ENCODE data around the gene ERICH6B. TPM values are rescaled to one million over a fixed set of nuclear protein-coding genes. Genes with fewer than 3 reads are reported as not detected.

ERICH6B gene
- total and polyA plus RNA-seq, 2 of the 8 experiments (the other 6 are each of a cell fraction or from before 2014, with no cell fraction given), result not detected

- no peaks in the 10 kb centered on the region for H3K23me2 ChIP-seq (ENCODE audit: low read depth, low read length)
- H4K20me1 ChIP-seq (replicated peaks in 1 of 2; ENCODE audit: control insufficient read depth in 1 of 2, insufficient read depth in 2 of 2, low read length in 2 of 2), result no peaks in the 10 kb centered on the region
- no peaks in the 10 kb centered on the region for H3K36me3 ChIP-seq (ENCODE audit: control insufficient read depth in 2 of 4, insufficient read depth in 4 of 4, low read length in 3 of 4)
- no peak overlapping the region for H3K4ac ChIP-seq (replicated peaks; ENCODE audit: insufficient read length, low read depth, low read length)
- no peak overlapping the region for H3K56ac ChIP-seq (replicated peaks; ENCODE audit: insufficient read length, low read depth, low read length)
- no peaks in the 10 kb centered on the region for H3K79me1 ChIP-seq (ENCODE audit: low read depth, low read length)
- H3K23ac ChIP-seq (ENCODE audit: insufficient read length), result no peak overlapping the region
- no peaks in the 10 kb centered on the region for H3K9me3 ChIP-seq (ENCODE audit: insufficient read depth in 2 of 2, low read depth in 1 of 2, low read length in 1 of 2)
- H2BK15ac ChIP-seq (ENCODE audit: low read length), result no peak overlapping the region
- no peak overlapping the region for H4K5ac ChIP-seq (ENCODE audit: insufficient read length, low read depth, low read length)
- H4K91ac ChIP-seq (replicated peaks; ENCODE audit: insufficient read length, low read length), result no peak overlapping the region
- H2BK5ac ChIP-seq (ENCODE audit: low read depth, low read length), result no peak overlapping the region
- no peak for DNase-seq (ENCODE audit: low read depth in 1 of 2, low spot score in 2 of 2)
- CTCF ChIA-PET (ENCODE audit: partially characterized antibody), result interaction anchor here (1.2 to 1.3 kb wide), 2 partner anchors 14 to 21 kb away, joined by 3 read pairs; no protein-coding TSS in a partner anchor
- no peak overlapping the region for H4K8ac ChIP-seq (ENCODE audit: extremely low read depth, insufficient read depth, low read length)
- no peak overlapping the region for H3K14ac ChIP-seq (ENCODE audit: insufficient read length)
- no peak for FAIRE-seq
- H2AFZ ChIP-seq (ENCODE audit: low read length), result no peak overlapping the region
- H2BK12ac ChIP-seq (ENCODE audit: low read depth, low read length), result no peak overlapping the region
- H2BK120ac ChIP-seq (replicated peaks; ENCODE audit: low read depth, low read length), result no peak overlapping the region
- H3K4me3 ChIP-seq (ENCODE audit: extremely low read depth in 1 of 4, insufficient read depth in 2 of 4, low read depth in 3 of 4, low read length in 4 of 4), result no peak overlapping the region
- H3K4me2 ChIP-seq (ENCODE audit: insufficient read depth in 1 of 2, low read depth in 2 of 2, low read length in 2 of 2), result no peak overlapping the region
- no peak overlapping the region for H3K27ac ChIP-seq (ENCODE audit: low read depth, low read length)
- no peak overlapping the region for H2AK5ac ChIP-seq (ENCODE audit: low read depth, low read length)
- POLR2A ChIA-PET (ENCODE audit: partially characterized antibody), result no interaction called here
- no peak overlapping the region for H3K9ac ChIP-seq (replicated peaks in 1 of 4; ENCODE audit: extremely low read depth in 1 of 4, low read depth in 3 of 4, low read length in 3 of 4)
- no peaks in the 10 kb centered on the region for H3K79me2 ChIP-seq (ENCODE audit: control insufficient read depth in 1 of 2, insufficient read depth in 2 of 2, low read length in 2 of 2)
- H3K4me1 ChIP-seq (replicated peaks in 1 of 4; ENCODE audit: control insufficient read depth in 3 of 4, insufficient read depth in 4 of 4, low read length in 3 of 4), result peaks cover 0 to 2% (median 0%) of the 10 kb centered on the region in 4 experiments; a peak in 3 of 7 replicates
- TF ChIP-seq HDAC6 (IDR thresholded peaks at IDR 0.05; ENCODE audit: low read depth, low read length) (no peak), POLR2AphosphoS5 (IDR thresholded peaks at IDR 0.05; ENCODE audit: low read depth, low read length) (no peak), RNF2 (IDR thresholded peaks at IDR 0.05; ENCODE audit: borderline replicate concordance, low read depth, low read length, missing control alignments, poor library complexity, severe bottlenecking) (no peak), SIX5 (IDR thresholded peaks at IDR 0.05; ENCODE audit: low read depth, low read length) (no peak), TCF12 (IDR thresholded peaks at IDR 0.05; ENCODE audit: low read depth, low read length) (no peak), JUN (IDR thresholded peaks at IDR 0.05; ENCODE audit: low read depth, low read length) (no peak), GTF2F1 (IDR thresholded peaks at IDR 0.05; ENCODE audit: borderline replicate concordance, low read depth, low read length) (no peak), TAF1 (IDR thresholded peaks at IDR 0.05; ENCODE audit: low read depth, low read length) (no peak), RFX5 (IDR thresholded peaks at IDR 0.05; ENCODE audit: borderline replicate concordance, low read depth, low read length) (no peak), TEAD4 (IDR thresholded peaks at IDR 0.05; ENCODE audit: low read depth, low read length) (no peak), SRF (IDR thresholded peaks at IDR 0.05; ENCODE audit: low read depth, low read length) (no peak)
- TF ChIP-seq, protein P1, sequence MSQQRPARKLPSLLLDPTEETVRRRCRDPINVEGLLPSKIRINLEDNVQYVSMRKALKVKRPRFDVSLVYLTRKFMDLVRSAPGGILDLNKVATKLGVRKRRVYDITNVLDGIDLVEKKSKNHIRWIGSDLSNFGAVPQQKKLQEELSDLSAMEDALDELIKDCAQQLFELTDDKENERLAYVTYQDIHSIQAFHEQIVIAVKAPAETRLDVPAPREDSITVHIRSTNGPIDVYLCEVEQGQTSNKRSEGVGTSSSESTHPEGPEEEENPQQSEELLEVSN (IDR thresholded peaks at IDR 0.05), result no peak
- no peaks in the 10 kb centered on the region for H3K27me3 ChIP-seq (replicated peaks in 1 of 4; ENCODE audit: control insufficient read depth in 3 of 4, extremely low read depth in 1 of 4, insufficient read depth in 3 of 4, low read length in 3 of 4)
- WGBS, 2 experiments (ENCODE audit: extremely low coverage in 1 of 2, insufficient coverage in 1 of 2, insufficient read length in 1 of 2, insufficient replicate concordance in 2 of 2, low coverage in 1 of 2, low lambda C conversion rate in 2 of 2, missing lambda C conversion rate in 1 of 2), result 86% methylated on average over 11 of the region's 11 CpGs; no CpG with 5 or more reads in 1 of the 2 experiments
- no peak overlapping the region for H2BK20ac ChIP-seq (ENCODE audit: low read length)
- H3K18ac ChIP-seq (ENCODE audit: extremely low read depth, low read length), result no peak overlapping the region; the same call in 1 of the 2 replicates
These were observed 73.7 kb downstream of the ERICH6B start for GRCh38 chr13:45541806-45542205.
